Subcutaneous abdominal adipose tissue (tissue), 5 donors: ENCODE results near the gene HEBP1.

Experiments
- H3K27ac ChIP-seq: one replicate; pipeline ENCODE4 v1.7.0; 2013; ENCODE audit warnings: low read depth, mild to moderate bottlenecking, inconsistent platforms, low read length, moderate library complexity
- H3K27me3 ChIP-seq, 5 donors: one replicate each; pipeline ENCODE4 v1.7.0; 2013; ENCODE audit warnings: low read length in 5 of 5, inconsistent platforms in 1 of 5; ENCODE audit not compliant: control insufficient read depth in 5 of 5, insufficient read depth in 4 of 5
- H3K36me3 ChIP-seq, 5 donors: one replicate each; pipeline ENCODE4 v1.7.0; 2013; ENCODE audit warnings: low read length in 5 of 5; ENCODE audit not compliant: control insufficient read depth in 5 of 5, insufficient read depth in 5 of 5
- H3K4me1 ChIP-seq, 5 donors: one replicate each; pipeline ENCODE4 v1.7.0; 2013; ENCODE audit warnings: low read length in 5 of 5, mild to moderate bottlenecking in 3 of 5, moderate library complexity in 1 of 5; ENCODE audit not compliant: control insufficient read depth in 5 of 5, insufficient read depth in 5 of 5
- H3K4me3 ChIP-seq, 5 donors: one replicate each; pipeline ENCODE4 v1.7.0; 2013; ENCODE audit warnings: low read length in 5 of 5, low read depth in 1 of 5
- H3K9ac ChIP-seq, 5 donors: one replicate each; pipeline ENCODE4 v1.7.0; 2013; ENCODE audit warnings: low read length in 5 of 5, mild to moderate bottlenecking in 4 of 5, moderate library complexity in 3 of 5
- H3K9me3 ChIP-seq, 5 donors: one replicate each; pipeline ENCODE4 v1.7.0; 2013; ENCODE audit warnings: low read length in 5 of 5; ENCODE audit not compliant: control insufficient read depth in 5 of 5
- donor health status: healthy.
- donor health status: healthy.
- donor health status: healthy.
- donor health status: healthy.
- donor health status: healthy.

The HEBP1 gene

DNA sequence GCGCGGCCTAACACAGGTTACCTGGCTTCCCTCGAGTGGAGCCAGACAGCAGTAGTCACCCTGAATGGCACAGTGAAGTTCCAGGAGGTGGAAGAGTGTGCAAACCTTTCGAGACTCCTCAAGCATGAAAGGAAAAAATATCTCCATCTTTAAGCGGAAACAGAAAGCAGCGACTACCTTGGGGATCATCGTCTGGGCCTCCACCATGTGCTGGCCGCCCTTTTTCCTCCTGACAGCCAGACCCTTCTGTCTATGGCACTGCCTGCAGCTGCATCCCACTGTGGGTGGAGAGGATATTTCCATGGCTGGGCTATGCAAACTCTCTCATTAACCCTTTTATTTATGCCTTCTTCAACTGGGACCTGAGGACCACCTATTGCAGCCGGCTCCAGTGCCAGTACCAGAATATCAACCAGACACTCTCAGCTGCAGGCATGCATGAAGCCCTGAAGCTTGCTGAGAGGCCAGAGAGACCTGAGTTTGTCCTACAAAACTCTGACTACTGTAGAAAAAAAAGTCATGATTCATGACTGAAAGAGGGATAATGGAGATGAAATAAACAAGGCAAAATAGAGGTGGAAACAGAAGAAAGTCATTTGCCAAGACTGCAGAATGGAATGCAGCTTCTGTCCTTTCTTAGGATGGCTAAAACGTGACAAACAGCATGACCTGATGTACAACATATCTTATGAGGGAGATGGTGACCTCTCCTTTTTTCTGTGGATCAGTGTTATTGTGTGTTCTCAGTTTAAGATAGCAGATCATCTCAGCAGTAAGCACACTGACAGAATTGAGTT, 2.4 kb upstream of the HEBP1 start:
- Histone ChIP-seq H3K9ac (no peak overlapping the region), H3K4me1 (peaks cover 2 to 53% (median 42%) of the 10 kb centered on the region in 5 donors), H3K27me3 (no peaks in the 10 kb centered on the region), H3K9me3 (no peaks in the 10 kb centered on the region), H3K36me3 (no peaks in the 10 kb centered on the region), H3K4me3 (peak overlapping the region in 3 of 5 donors; percentile 76 to 86 (median 82)), H3K27ac (no peak overlapping the region)

DNA sequence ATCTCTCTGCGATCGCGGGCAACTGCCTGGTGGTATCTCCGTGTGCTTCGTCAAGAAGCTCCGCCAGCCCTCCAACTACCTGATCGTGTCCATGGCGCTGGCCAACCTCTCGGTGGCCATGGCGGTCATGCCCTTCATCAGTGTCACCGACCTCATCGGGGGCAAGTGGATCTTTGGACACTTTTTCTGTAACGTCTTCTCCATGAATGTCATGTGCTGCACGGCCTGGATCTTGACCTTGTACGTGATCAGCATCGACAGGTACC, 1.6 kb upstream of the HEBP1 start:
- Histone ChIP-seq H3K9ac (peak overlapping the region in 4 of 5 donors; percentile 61 to 78 (median 74)), H3K36me3 (no peaks in the 10 kb centered on the region), H3K4me1 (peaks cover 2 to 61% (median 49%) of the 10 kb centered on the region in 5 donors)

DNA sequence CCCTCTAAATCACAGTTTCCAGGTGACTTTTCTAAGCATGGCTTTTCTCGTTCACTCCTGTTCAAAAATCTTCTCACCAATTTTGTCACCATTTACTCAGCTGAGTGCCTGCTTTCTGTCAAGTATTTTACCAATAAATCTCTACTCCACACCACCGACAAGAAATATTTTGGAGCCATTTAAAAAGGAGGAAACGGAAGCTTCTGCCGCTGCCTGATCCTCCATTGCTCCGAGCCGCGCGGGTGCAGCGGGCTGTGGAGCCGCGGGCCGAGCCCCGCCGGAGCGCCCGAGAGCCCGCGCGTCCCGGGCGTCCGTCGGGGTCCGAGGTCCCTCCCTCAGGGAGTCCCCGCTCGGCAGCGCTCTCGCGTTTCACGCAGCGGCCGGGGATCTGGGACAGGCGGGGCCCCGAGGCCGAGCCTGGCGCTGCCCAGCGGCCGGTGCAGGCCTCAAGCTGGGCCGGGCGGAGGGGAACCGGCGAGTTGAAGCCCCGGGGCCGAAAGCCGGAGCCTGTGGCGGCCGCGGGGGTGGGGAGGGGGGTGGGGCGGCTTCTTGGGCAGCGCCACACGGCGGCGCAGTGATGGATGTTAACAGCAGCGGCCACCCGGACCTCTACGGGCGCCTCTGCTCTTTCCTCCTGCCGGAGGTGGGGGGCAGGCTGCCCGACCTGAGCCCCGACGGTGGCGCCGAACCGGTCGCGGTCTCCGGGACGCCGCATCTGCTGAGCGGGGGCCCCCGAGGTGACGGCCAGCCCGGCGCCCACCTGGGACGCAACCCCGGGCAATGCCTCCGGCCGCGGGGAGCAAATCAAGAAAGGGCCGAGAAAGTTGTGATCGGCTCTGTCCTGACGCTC, 1.1 kb upstream of the HEBP1 start:
- peak overlapping the region; percentile 61 to 78 (median 72) for H3K9ac ChIP-seq
- peak overlapping the region; percentile 76 to 86 (median 77) for H3K4me3 ChIP-seq
- no peaks in the 10 kb centered on the region for H3K9me3 ChIP-seq
- H3K36me3 ChIP-seq = no peaks in the 10 kb centered on the region
- no peaks in the 10 kb centered on the region for H3K27me3 ChIP-seq
- H3K4me1 ChIP-seq = peaks cover 2 to 65% (median 49%) of the 10 kb centered on the region in 5 donors
- peak overlapping the region; percentile 90 for H3K27ac ChIP-seq

More for the DNA sequence above, 1.6 kb upstream of the HEBP1 start:
- no peaks in the 10 kb centered on the region for H3K27me3 ChIP-seq
- peak overlapping the region; percentile 42 to 86 (median 77) for H3K4me3 ChIP-seq
- no peaks in the 10 kb centered on the region for H3K9me3 ChIP-seq
- H3K27ac ChIP-seq = peak overlapping the region; percentile 90

DNA sequence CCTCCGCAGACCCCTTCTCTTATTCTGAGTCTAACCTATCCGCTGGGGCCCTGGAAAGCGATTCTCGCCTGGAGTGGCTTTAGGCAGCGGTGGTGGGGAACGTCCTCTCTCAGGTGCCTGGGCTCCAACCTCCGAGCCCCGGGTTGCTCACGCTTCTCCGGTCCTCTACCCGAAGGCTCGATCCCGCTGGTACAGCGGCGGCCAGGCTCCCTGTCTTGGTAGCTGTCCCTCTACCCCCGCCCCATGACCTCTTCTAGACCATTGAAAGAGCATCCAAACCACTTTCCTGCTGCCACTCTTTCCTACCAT, 505 bp upstream of the HEBP1 start:
- peak overlapping the region; percentile 90 for H3K27ac ChIP-seq
- no peaks in the 10 kb centered on the region for H3K27me3 ChIP-seq
- H3K9ac ChIP-seq = peak overlapping the region; percentile 61 to 78 (median 71)
- peak overlapping the region; percentile 76 to 86 (median 77) for H3K4me3 ChIP-seq
- peaks cover 2 to 69% (median 49%) of the 10 kb centered on the region in 5 donors for H3K4me1 ChIP-seq
- H3K36me3 ChIP-seq = no peaks in the 10 kb centered on the region
- H3K9me3 ChIP-seq = no peaks in the 10 kb centered on the region

DNA sequence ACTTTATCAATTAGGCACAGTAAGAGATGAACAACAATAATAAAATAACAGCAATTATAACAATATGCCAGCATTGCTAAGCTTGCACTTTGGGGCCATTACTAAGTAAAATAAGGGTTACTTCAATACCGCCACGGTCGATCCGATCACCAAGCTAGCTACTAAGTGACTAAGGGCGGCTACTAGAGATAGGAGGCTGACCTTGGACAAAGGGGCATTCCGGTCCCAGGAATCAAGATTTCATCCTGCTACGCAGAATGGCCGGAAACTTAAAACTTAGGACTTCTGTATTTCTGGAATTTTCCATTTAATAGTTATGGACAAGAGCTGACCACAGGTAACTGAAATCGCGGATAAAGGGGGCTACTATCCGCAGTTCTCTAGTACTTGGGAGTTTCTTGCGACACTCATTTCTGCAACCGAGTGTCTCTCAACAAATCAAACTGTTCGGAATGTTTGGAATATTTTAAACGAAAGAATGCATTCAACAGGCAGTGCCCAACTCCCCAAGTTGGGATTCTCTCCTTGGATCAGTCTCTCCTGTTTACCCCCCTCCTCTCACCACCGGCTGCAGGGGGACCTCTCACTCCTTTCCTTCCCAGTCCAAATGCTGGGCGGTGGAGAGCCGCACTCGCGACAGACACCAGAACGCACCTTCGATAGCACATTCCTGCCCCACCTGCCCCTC, 650 bp downstream of the HEBP1 start:
- peak overlapping the region; percentile 71 for H3K27ac ChIP-seq
- no peaks in the 10 kb centered on the region for H3K36me3 ChIP-seq
- H3K4me1 ChIP-seq = peaks cover 2 to 69% (median 45%) of the 10 kb centered on the region in 5 donors

DNA sequence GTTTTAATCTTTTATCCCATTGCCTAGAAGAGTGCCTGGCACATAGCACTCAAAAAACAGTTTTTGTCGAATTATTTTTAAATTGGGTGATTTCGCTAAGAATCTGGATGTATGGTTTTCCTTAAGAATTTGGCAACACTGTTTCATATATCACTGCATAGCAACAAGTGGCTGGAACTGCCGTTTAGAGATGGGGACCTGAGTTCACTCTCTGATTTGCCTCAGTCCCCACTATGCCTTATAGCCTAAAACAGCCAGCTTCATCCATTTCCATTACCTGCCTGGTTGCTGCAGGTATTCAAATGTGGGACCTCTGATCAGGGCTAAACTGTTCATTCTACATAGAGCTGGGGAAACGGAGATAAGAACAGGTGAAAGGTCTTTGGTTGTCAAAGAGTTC, 1.8 kb downstream of the HEBP1 start:
- peaks cover 2 to 61% (median 41%) of the 10 kb centered on the region in 5 donors for H3K4me1 ChIP-seq
- peak overlapping the region in 4 of 5 donors; percentile 93 to 99 (median 98) for H3K4me3 ChIP-seq
- H3K9me3 ChIP-seq = no peaks in the 10 kb centered on the region
- H3K36me3 ChIP-seq = no peaks in the 10 kb centered on the region
- H3K9ac ChIP-seq = peak overlapping the region in 2 of 5 donors; percentile 50 to 86
- no peaks in the 10 kb centered on the region for H3K27me3 ChIP-seq
- no peak overlapping the region for H3K27ac ChIP-seq

More for the DNA sequence above, 650 bp downstream of the HEBP1 start:
- H3K27me3 ChIP-seq = no peaks in the 10 kb centered on the region
- peak overlapping the region; percentile 82 to 96 (median 92) for H3K9ac ChIP-seq
- H3K4me3 ChIP-seq = peak overlapping the region; percentile 89 to 99 (median 97)
- H3K9me3 ChIP-seq = no peaks in the 10 kb centered on the region

DNA sequence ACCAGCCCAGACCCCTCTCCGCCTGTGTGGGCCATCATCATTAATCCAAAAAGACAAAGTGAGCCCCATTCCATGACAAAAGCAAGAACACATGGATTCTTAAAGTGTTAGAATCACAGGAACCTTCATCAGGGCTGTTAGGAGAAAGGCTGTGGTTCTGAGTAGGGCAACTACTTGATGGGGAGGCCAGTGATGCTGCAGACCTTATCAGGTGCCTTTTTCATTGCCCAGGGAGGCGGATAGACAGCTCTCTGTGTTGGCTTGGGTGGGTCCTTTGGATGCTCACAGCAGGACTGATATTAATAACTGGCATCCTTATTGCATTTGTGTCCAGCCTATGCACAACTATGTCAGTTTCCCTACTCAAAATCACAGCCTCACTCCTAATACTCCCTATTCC, 2.3 kb downstream of the HEBP1 start:
- H3K27ac ChIP-seq = no peak overlapping the region
- H3K4me1 ChIP-seq = peaks cover 2 to 60% (median 41%) of the 10 kb centered on the region in 5 donors
- H3K4me3 ChIP-seq = peak overlapping the region in 4 of 5 donors; percentile 2 to 41 (median 9)
- no peaks in the 10 kb centered on the region for H3K9me3 ChIP-seq
- no peaks in the 10 kb centered on the region for H3K27me3 ChIP-seq
- H3K9ac ChIP-seq = peak overlapping the region in 3 of 5 donors; percentile 39 to 57 (median 44)
- no peaks in the 10 kb centered on the region for H3K36me3 ChIP-seq

DNA sequence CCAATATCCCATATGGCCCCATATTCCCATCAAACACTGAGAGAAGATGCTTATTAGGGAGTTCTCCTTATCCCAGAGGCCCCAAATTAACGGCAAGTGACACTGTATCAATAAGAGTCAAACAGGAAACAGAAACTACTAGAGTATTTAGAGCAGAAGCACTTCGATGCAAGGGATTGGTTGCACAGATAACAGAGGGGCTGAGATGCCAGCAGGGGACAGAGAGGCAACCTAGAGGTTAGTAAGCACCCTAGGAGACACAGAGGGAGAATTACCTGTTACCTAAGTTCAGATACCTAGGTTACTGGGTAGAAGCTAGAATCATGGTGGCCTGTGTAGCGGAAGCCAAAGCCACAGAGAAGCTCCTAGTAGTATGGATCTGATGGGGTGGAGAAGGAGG, 2.9 kb downstream of the HEBP1 start:
- Histone ChIP-seq H3K36me3 (no peaks in the 10 kb centered on the region), H3K4me3 (peak overlapping the region; percentile 2 to 41 (median 11)), H3K27ac (no peak overlapping the region), H3K27me3 (no peaks in the 10 kb centered on the region), H3K9me3 (no peaks in the 10 kb centered on the region), H3K9ac (peak overlapping the region in 4 of 5 donors; percentile 3 to 44 (median 38)), H3K4me1 (peaks cover 2 to 61% (median 41%) of the 10 kb centered on the region in 5 donors)

DNA sequence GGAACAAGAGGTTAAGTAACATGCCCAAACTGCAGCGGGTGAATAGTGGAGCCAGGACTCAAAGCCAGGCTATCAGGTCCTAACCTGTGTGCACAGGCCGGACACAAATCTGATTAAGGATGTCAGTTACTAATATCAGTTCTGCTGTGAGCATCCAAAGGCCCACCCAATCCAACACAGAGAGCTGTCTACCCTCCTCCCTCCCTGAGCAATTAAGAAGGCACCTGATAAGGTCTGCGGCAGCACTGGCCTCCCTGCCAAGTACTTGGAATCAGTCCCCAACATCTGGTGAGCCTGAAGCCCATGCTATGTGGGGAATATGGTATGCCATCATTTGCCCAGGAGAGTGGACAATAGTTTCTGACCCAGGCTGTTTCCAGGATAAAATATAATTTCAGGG, 3.9 kb downstream of the HEBP1 start:
- H3K27me3 ChIP-seq = no peaks in the 10 kb centered on the region
- no peak overlapping the region for H3K9ac ChIP-seq
- no peaks in the 10 kb centered on the region for H3K36me3 ChIP-seq
- peaks cover 0 to 58% (median 34%) of the 10 kb centered on the region in 5 donors for H3K4me1 ChIP-seq
- H3K4me3 ChIP-seq = no peak overlapping the region
- no peaks in the 10 kb centered on the region for H3K9me3 ChIP-seq
- H3K27ac ChIP-seq = no peak overlapping the region
